Muscle layer of colon (tissue), 2 donors: ENCODE data around the gene CALD1.
A peak's percentile ranks its signal among the peaks of the same experiment; 100 is the strongest.

ENCODE experiments used
- H3K27ac ChIP-seq: one replicate; pipeline ENCODE4 v1.7.0; 2013; ENCODE audit warnings: low read depth, mild to moderate bottlenecking, low read length, moderate library complexity
- H3K27me3 ChIP-seq, 2 donors: one replicate each; pipeline ENCODE4 v1.7.0; 2013; ENCODE audit warnings: low read length in 2 of 2, mild to moderate bottlenecking in 2 of 2; ENCODE audit not compliant: insufficient read depth in 2 of 2, control insufficient read depth in 1 of 2
- H3K36me3 ChIP-seq: one replicate; pipeline ENCODE4 v1.7.0; 2013; ENCODE audit warnings: mild to moderate bottlenecking, low read length; ENCODE audit not compliant: insufficient read depth
- H3K4me1 ChIP-seq: one replicate; pipeline ENCODE4 v1.7.0; 2013; ENCODE audit warnings: mild to moderate bottlenecking, low read length; ENCODE audit not compliant: insufficient read depth
- H3K4me3 ChIP-seq, 2 donors: one replicate each; pipeline ENCODE4 v1.7.0; 2013; ENCODE audit warnings: low read length in 2 of 2, low read depth in 1 of 2, mild to moderate bottlenecking in 1 of 2, moderate library complexity in 1 of 2
- H3K9ac ChIP-seq: one replicate; pipeline ENCODE4 v1.7.0; 2013; ENCODE audit warnings: low read length
- H3K9me3 ChIP-seq: one replicate; pipeline ENCODE4 v1.7.0; 2013; ENCODE audit warnings: mild to moderate bottlenecking, low read length
- donor health status: abdominal sarcoma.
- donor health status: Adenocarcinoma of cecum.

CALD1 gene

DNA sequence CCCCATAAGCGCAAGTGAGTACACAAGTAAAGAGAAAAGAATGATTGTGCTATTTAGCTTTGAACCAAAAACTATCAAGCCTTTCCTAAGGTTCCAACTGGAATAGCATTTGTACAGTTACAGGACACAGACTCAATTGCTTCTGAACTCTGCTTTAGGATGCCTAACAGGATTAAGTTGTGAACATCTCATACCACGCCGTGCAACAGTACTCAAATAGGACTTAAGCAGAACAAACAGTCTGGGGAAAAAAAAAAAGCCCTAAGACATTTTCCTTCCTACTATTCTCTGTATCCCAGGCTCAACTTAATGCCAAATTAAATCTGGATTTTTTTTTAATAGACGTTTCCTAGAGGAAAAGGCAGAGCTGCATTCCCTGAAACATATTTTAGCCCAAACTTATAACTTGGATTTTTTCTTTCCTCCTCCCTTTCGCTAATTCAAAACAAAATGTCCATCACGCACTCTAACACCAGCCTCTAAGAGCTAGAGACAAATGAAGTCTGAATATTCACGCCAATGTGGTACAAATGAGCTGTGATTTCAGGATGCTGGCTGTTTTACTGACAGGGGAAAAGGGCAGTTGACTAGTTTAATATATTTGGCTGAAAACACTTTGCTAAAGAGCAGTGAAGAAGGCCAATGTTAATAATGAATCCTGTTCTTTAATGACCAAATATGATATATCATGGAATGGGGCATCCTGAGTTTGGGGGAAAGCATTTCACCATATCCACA lies 68.6 kb downstream of the CALD1 start:
- Histone ChIP-seq H3K9ac (no peak overlapping the region), H3K4me1 (peaks cover 83% of the 10 kb centered on the region), H3K27ac (no peak overlapping the region), H3K4me3 (no peak overlapping the region), H3K36me3 (peaks cover 42% of the 10 kb centered on the region), H3K27me3 (no peaks in the 10 kb centered on the region), H3K9me3 (no peaks in the 10 kb centered on the region)

DNA sequence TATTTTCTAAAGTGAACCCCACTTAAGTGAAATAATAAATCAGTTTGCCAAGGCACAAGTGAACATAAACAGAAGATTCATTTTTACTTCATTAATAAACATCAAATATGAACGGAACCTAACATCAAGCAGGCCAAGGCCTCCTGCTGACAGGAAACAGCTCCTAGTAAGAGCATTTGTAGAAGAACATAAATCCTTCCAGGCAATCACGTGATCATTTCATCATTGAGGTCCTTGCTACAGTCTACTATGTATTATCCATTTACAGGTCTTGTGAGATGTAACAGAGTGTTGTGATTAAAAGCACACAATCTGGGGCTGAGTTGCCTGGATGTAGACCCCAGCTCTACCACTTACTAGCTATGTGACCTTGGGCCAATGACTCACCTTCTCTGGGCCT lies 70.6 kb downstream of the CALD1 start:
- peaks cover 28% of the 10 kb centered on the region for H3K36me3 ChIP-seq
- H3K9ac ChIP-seq, result no peak overlapping the region
- no peaks in the 10 kb centered on the region for H3K9me3 ChIP-seq
- peaks cover 76% of the 10 kb centered on the region for H3K4me1 ChIP-seq
- H3K4me3 ChIP-seq, result no peak overlapping the region
- no peaks in the 10 kb centered on the region for H3K27me3 ChIP-seq
- H3K27ac ChIP-seq, result peak overlapping the region; percentile 71

DNA sequence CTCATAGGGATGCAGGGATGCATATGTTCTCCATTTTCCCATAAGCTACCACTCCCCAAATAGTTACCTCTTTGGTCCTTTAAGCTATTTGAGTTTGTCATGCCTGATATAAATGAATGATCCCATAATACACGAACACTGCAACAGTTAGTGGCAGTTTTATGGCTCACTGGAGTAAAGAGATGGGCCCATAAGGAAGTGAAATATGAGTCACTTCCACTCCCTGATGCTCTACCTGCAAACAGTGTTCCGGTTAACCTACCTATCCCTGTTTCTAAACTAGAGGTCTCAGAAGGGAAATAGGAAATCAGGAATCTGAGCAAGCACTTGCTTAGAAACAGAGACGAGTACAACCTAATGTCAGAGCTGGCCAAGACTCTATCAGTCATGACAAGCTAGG lies 71.7 kb downstream of the CALD1 start:
- Histone ChIP-seq H3K27me3 (no peaks in the 10 kb centered on the region), H3K4me3 (no peak overlapping the region), H3K4me1 (peaks cover 77% of the 10 kb centered on the region), H3K9me3 (no peaks in the 10 kb centered on the region), H3K9ac (no peak overlapping the region), H3K36me3 (peaks cover 17% of the 10 kb centered on the region), H3K27ac (no peak overlapping the region)

DNA sequence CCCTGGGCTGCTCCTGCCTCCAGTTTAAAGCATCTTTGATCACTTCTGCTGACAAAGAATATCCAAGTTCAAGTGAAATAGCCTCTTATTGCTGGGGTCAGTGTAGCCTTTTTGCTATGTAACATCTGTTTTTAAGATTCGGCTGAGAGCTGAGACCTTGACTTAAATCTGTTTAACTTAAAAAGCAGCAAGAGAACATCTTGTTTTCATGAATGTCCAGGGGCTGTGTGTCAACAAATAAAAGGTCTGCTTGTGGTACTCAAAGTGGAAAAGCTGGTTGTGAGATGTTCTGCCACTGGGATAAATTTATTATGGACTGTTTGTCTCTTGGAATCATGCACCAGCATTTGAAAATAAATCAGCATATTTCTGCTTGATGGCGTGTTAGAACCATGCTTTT lies 73.2 kb downstream of the CALD1 start:
- H3K36me3 ChIP-seq, result peaks cover 5% of the 10 kb centered on the region
- H3K27me3 ChIP-seq, result no peaks in the 10 kb centered on the region
- no peaks in the 10 kb centered on the region for H3K9me3 ChIP-seq
- H3K4me3 ChIP-seq, result no peak overlapping the region
- H3K27ac ChIP-seq, result peak overlapping the region; percentile 19
- H3K4me1 ChIP-seq, result peaks cover 75% of the 10 kb centered on the region
- no peak overlapping the region for H3K9ac ChIP-seq

DNA sequence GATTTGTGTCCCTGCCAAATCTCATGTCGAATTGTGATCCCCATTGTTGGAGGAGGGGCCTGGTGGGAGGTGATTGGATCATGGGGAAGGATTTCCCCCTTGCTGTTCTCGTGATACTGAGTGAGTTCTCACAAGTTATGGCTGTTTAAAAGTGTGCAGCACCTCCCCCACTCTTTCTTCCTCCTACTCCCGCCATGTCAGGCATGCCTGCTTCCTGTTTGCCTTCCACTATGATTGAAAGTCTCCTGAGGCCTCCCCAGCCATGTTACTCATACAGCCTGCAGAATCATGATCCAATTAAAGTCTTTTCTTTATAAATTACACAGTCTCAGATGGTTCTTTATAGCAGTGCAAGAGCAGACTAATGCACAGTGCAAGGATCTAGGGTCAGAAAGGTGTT lies 75.4 kb downstream of the CALD1 start:
- no peak overlapping the region for H3K9ac ChIP-seq
- peaks cover 79% of the 10 kb centered on the region for H3K4me1 ChIP-seq
- H3K36me3 ChIP-seq, result no peaks in the 10 kb centered on the region
- H3K4me3 ChIP-seq, result peak overlapping the region; percentile 12 to 17
- H3K9me3 ChIP-seq, result no peaks in the 10 kb centered on the region
- no peak overlapping the region for H3K27ac ChIP-seq
- H3K27me3 ChIP-seq, result no peaks in the 10 kb centered on the region

DNA sequence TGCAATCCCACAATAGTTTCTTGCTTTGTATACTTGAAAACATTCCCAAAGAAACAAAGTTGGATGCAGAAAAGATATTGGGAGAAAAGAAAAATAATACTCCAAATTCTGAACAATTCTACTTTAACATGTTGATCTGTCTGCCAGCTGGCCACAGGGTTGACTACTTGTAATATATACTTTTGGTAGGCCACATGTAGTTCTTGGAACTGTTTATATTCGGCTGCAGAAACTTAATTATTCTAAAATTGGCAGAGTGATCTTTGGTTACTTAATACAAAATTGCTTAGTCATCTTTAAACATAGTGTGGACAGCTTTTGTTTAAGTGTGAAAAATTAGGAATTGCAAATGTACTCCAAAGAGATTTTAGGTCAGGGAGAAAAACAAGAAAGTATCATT lies 76.0 kb downstream of the CALD1 start:
- Histone ChIP-seq H3K27ac (peak overlapping the region; percentile 65), H3K4me1 (peaks cover 78% of the 10 kb centered on the region), H3K9ac (no peak overlapping the region), H3K36me3 (no peaks in the 10 kb centered on the region), H3K9me3 (no peaks in the 10 kb centered on the region), H3K4me3 (peak overlapping the region; percentile 12 to 17), H3K27me3 (no peaks in the 10 kb centered on the region)

DNA sequence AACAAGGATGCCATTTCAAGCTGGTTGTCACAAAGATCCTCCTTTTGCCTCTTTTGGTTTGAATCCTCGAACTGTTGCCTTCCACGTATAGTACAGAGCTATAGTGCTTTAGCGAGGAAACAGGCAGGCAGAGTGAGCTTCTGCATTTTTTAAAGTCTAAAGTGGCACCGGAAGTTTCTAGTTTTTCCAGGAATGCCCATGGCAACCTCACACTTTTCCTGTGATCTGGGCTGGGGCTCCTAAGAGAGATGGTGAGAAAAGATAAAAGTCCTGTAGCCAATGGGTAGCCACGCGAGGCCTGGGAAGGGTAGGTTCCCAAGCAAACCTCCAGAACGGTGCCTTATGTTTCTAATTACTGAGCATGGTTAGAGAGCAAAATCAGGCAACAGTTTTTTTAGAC lies 76.7 kb downstream of the CALD1 start:
- Histone ChIP-seq H3K27ac (peak overlapping the region; percentile 65), H3K27me3 (no peaks in the 10 kb centered on the region), H3K9ac (no peak overlapping the region), H3K9me3 (no peaks in the 10 kb centered on the region), H3K4me1 (peaks cover 72% of the 10 kb centered on the region), H3K4me3 (no peak overlapping the region), H3K36me3 (no peaks in the 10 kb centered on the region)

DNA sequence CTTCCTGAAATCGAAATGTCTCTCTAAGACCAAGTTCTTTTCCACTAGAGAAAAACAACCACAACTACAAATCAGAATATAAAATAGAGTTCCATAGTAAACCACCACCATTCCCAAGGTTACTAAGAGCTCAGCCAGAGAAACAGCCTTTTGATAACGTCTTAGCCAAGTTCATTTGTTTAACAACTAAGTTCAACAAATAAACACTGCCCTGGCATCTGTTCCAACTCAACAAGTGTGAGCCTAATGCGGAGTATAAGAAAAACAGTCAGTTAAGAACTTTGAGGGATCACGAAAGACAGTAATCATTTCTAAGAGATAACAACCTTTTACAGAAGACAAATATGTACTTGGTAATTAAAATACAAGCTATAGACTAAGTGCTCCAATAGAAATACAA lies 77.3 kb downstream of the CALD1 start:
- peaks cover 72% of the 10 kb centered on the region for H3K4me1 ChIP-seq
- H3K27me3 ChIP-seq, result no peaks in the 10 kb centered on the region
- no peak overlapping the region for H3K27ac ChIP-seq
- H3K9ac ChIP-seq, result no peak overlapping the region
- no peaks in the 10 kb centered on the region for H3K36me3 ChIP-seq
- H3K9me3 ChIP-seq, result no peaks in the 10 kb centered on the region
- no peak overlapping the region for H3K4me3 ChIP-seq

DNA sequence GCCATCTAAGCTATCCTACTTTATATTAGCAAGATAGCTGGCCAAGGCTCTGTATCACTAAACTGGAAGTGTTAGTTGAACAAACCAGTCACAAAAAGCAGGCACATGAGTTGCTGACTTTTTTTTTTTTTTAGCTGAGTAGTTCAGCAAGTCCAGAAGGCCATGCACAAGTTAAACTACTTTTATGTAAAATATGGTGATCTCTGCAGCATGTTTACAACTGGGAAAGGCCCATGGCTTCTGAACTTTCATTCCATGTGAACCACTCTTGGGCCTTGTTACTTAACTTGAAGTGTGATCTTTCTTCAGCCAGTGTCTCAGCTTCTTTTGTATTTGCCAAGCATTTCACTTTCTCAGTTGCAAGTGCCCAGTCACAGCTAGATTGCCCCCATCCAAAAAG lies 78.5 kb downstream of the CALD1 start:
- Histone ChIP-seq H3K9ac (no peak overlapping the region), H3K27me3 (no peaks in the 10 kb centered on the region), H3K27ac (no peak overlapping the region), H3K4me3 (no peak overlapping the region), H3K9me3 (no peaks in the 10 kb centered on the region), H3K36me3 (no peaks in the 10 kb centered on the region), H3K4me1 (peaks cover 61% of the 10 kb centered on the region)

DNA sequence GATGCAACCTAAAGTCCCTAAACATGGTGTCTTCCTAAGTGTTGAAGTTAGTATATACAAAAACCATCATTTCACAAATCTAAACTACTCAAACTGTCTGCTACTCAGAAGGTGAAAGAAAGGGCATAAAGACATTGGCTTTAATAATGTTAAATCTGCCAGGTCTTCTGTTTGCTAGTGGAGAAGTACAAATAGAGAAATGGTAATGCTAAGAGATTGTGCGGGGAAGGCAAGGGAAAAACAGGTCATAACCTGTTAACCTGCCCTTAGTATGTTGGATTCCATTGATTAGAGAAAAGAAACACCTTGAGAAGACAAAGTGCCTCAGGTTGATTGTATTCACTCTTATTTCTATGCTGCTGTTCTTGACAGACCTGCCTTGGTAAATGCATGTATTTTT lies 80.3 kb downstream of the CALD1 start:
- H3K27ac ChIP-seq, result no peak overlapping the region
- no peaks in the 10 kb centered on the region for H3K9me3 ChIP-seq
- H3K9ac ChIP-seq, result no peak overlapping the region
- peaks cover 57% of the 10 kb centered on the region for H3K4me1 ChIP-seq
- no peaks in the 10 kb centered on the region for H3K36me3 ChIP-seq
- no peak overlapping the region for H3K4me3 ChIP-seq
- H3K27me3 ChIP-seq, result no peaks in the 10 kb centered on the region

DNA sequence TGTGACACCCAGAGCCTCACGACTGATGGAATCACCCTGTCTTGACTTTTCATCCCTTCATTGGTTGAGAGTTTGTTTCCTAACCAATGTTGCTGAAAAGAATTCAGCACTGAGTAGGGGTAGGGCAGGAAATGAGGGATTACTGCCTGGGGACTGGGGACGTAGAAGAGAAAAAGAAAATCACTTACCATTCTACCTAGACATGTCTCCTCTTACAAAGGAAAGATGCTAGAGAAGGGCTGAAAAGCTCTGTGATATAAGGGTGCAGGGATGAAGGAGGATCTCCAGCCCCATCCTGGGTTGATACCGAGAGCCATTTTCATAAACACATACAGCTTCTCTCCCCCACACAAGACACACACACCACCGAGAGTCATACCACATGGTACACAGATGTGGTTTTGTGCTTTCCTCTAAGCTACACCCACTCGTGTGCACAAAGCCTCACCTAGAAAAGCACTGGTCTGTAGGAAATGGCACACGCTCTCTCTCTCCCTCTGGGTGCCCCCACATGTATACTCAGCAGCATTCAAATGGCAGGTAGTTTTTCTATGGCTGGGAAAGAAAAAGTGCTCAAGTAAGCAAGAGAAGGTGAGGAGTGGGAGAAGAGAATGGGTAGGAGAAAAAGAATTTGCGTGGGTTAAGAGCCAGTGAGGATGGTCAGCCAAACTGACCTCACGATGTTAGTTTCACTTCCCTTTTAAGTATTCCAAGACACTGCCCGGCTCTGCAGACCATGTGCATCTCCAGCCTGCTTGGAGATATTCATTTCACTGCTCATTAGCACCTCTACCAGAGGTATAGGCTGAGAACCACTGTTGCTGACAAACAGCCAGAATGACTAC lies 85.8 kb downstream of the CALD1 start:
- Histone ChIP-seq H3K9me3 (no peaks in the 10 kb centered on the region), H3K27ac (peak overlapping the region; percentile 79), H3K4me1 (peaks cover 62% of the 10 kb centered on the region), H3K4me3 (peak overlapping the region in 1 of 2 donors; percentile 49), H3K27me3 (no peaks in the 10 kb centered on the region), H3K36me3 (peaks cover 24% of the 10 kb centered on the region), H3K9ac (peak overlapping the region; percentile 26)
